Measurements from ENCODE around the gene TAS2R1.

TAS2R1 gene

GRCh38 chr5:9588254-9588653, 41.9 kb downstream of the TAS2R1 start:
- Histone ChIP-seq H3K9me3 (ENCODE audit: control insufficient read depth, insufficient read depth, low read length) (no peaks in the 10 kb centered on the region), H3K27ac (ENCODE audit: low read depth, low read length) (no peak overlapping the region), H3K36me3 (ENCODE audit: control insufficient read depth, insufficient read depth, low read length) (no peaks in the 10 kb centered on the region), H3K4me1 (ENCODE audit: control insufficient read depth, insufficient read depth, low read length) (no peaks in the 10 kb centered on the region), H3K9ac (ENCODE audit: low read depth, low read length) (no peak overlapping the region), H3K4me3 (ENCODE audit: low read depth, low read length) (no peak overlapping the region), H3K27me3 (ENCODE audit: control insufficient read depth, insufficient read depth, low read length) (no peaks in the 10 kb centered on the region)

- Histone ChIP-seq H3K4me1 (ENCODE audit: control insufficient read depth, insufficient read depth, low read length) (no peaks in the 10 kb centered on the region), H3K9ac (ENCODE audit: low read depth, low read length) (no peak overlapping the region), H3K4me3 (ENCODE audit: low read depth, low read length) (no peak overlapping the region), H3K36me3 (ENCODE audit: control insufficient read depth, insufficient read depth, low read length) (no peaks in the 10 kb centered on the region), H3K27me3 (ENCODE audit: control insufficient read depth, insufficient read depth, low read length) (no peaks in the 10 kb centered on the region), H3K9me3 (ENCODE audit: control insufficient read depth, insufficient read depth, low read length) (no peaks in the 10 kb centered on the region), H3K27ac (ENCODE audit: low read depth, low read length) (no peak overlapping the region)
Observed at GRCh38 chr5:9587135-9587534, 43.0 kb downstream of the TAS2R1 start.

- Histone ChIP-seq H3K9me3 (ENCODE audit: control insufficient read depth, insufficient read depth, low read length) (no peaks in the 10 kb centered on the region), H3K27me3 (ENCODE audit: control insufficient read depth, insufficient read depth, low read length) (no peaks in the 10 kb centered on the region), H3K36me3 (ENCODE audit: control insufficient read depth, insufficient read depth, low read length) (no peaks in the 10 kb centered on the region)
Observed at GRCh38 chr5:9582406-9582805, 47.7 kb downstream of the TAS2R1 start.

More at GRCh38 chr5:9582406-9582805, 47.7 kb downstream of the TAS2R1 start:
- H3K4me1 ChIP-seq (ENCODE audit: control insufficient read depth, insufficient read depth, low read length), result no peaks in the 10 kb centered on the region
- no peak overlapping the region for H3K4me3 ChIP-seq (ENCODE audit: low read depth, low read length)
- H3K9ac ChIP-seq (ENCODE audit: low read depth, low read length), result no peak overlapping the region
- H3K27ac ChIP-seq (ENCODE audit: low read depth, low read length), result no peak overlapping the region
